HG03039 (cell line): ENCODE measurements around the gene PKN3.

ENCODE experiments used
- ATAC-seq: cut with Tn5 transposase; IDR thresholded peaks from one replicate; pipeline ENCODE4 v1.9.1; 2021; ENCODE audit warnings: mild to moderate bottlenecking, moderate library complexity; ENCODE audit not compliant: unreplicated experiment

PKN3 gene

DNA sequence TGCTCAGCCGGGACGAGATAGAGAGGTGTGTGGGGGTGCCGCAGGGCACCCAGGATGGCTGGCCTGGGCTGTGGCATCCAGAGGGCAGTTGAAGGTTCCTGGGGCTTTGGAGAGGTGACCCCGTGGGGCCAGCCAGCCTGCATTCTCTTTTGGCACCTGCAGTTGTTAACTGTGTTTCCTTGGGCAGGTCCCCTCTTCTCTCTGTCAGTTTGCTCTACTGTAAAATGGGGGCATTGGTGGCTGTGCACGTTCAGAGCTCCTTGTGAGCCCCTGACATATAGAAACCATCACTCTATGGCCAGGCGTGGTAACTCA lies 13.1 kb downstream of the PKN3 start:
- ATAC-seq = no peak

DNA sequence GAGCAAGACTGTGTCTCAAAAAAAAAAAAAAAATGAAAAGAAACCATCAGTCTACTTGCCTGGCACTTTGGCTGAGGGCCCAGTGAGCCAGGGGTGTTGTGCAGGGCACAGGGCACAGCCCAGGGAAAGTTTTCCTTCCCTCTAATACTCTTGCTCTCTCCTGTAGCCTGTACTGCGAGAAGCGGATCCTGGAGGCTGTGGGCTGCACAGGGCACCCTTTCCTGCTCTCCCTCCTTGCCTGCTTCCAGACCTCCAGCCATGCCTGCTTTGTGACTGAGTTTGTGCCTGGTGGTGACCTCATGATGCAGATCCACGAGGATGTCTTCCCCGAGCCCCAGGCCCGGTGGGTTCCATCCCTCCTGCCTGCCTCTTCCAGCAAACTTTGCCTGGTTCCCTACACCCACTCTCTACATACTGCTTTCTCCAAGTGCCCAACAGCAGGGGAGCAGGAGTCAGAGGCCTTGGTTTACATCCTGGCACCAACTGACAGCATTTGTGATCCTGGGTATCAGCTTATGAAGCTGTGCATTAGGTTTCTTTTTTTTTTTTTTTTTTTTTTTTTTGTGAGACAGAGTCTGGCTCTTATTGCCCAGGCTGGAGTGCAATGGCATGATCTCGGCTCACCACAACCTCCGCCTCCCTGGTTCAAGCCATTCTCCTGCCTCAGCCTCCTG lies 14.4 kb downstream of the PKN3 start:
- ATAC-seq = no peak

DNA sequence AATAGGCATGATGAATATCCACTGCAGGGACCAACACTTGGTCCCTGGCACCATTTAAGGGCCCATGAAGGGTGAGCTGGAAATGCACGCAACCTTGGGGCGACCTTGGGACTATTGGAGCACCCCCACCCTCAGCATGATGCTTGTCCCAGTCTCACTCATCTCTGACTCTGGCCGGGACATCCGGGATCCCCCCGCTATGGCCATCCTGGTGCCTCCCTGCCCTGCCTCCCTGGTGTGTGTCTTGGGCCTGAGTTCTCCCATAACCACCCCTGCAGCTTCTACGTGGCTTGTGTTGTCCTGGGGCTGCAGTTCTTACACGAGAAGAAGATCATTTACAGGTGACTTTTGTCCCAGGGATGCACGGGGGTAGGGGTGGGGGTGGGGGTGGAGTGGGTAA lies 15.7 kb downstream of the PKN3 start:
- ATAC-seq = no peak

DNA sequence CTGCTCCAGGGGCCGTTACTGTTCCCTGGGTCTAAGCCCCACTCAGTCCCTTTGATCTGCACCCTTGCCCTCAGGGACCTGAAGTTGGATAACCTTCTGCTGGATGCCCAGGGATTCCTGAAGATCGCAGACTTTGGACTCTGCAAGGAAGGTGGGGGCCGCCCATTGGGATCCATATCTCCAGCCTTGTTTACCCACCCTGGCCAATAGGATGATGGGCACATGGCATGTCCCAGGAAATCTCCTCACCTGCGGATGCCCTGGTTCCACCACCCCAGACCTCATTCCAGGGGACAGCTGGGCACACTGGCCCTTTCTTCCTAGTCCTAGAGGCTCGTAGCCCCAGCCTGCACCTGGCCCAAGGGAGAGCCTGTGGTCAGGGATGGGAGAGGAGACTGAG lies 16.2 kb downstream of the PKN3 start:
- no peak for ATAC-seq

DNA sequence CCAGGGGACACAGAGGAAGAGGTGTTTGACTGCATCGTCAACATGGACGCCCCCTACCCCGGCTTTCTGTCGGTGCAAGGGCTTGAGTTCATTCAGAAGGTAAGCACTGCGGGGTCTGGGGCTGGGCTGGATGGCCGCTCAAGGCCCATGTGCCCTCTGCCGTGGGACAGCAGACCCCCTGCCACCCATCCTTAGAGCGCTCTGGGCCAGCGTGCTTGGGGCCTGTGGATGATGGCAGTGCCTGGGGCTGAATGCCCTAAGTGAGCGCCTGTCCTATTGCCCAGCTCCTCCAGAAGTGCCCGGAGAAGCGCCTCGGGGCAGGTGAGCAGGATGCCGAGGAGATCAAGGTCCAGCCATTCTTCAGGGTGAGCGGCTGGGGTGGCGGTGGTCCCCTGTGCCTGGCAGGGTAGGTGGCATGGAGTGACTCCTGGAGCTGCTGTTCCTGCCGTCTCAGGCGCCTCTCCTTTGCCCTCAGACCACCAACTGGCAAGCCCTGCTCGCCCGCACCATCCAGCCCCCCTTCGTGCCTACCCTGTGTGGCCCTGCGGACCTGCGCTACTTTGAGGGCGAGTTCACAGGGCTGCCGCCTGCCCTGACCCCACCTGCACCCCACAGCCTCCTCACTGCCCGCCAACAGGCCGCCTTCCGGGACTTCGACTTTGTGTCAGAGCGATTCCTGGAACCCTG lies 17.8 kb downstream of the PKN3 start:
- no peak for ATAC-seq

DNA sequence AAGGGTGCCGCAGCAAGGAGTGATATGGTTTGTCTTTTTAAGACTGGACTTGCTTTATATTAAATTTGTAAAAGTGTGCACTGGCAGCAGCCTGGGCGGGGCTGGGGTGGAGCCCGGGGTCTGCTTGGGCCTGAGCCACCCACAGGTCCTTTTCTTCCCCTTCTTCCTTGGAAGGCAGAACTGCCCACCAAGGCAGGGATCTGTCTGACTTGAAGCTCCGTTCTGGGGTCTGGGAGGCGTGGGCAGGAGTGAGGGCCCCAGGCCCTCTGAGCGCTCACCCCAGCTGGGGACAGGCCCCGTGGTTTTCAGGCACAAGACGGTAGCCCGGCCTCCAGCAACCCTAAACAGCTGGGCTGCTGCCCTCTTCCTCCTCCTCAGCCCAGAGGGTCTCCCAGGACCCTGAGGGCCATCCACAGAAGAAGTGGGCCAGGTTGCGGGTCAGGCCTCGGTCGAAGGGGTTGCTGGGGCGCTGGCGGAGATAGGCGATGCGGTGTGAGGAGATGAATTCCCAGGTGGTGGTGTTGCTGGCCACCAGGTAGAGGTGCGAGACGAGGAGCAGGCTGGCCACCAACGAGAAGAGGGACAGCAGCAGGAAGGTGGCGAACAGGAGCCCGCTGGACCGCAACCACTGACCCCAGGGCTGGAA lies 18.7 kb downstream of the PKN3 start:
- ATAC-seq = no peak

DNA sequence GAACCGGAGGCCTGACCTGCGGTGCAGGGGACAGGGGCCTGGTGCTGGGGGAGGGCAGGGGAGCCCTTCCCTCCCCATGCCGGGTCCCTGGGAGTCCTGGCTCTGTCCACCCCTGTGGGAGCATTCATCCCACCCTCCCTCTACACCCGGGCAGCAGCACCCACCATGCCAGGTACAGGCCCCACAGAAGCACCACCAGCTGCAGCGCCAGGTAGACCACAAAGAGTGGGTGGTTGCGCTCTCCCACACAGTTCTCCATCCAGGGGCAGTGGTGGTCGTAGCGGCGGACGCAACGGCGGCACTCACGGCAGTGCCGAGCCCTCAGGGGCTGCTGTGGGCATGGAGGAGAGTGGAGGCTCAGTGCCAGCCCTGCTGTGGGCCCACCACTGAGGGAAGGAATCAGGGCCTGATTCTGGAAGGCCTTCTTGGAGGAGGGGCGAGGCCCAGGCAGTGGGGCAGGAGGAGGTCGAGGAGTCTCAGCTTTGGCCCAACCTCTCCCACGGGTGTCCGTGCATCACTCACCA lies 19.2 kb downstream of the PKN3 start:
- no peak for ATAC-seq

DNA sequence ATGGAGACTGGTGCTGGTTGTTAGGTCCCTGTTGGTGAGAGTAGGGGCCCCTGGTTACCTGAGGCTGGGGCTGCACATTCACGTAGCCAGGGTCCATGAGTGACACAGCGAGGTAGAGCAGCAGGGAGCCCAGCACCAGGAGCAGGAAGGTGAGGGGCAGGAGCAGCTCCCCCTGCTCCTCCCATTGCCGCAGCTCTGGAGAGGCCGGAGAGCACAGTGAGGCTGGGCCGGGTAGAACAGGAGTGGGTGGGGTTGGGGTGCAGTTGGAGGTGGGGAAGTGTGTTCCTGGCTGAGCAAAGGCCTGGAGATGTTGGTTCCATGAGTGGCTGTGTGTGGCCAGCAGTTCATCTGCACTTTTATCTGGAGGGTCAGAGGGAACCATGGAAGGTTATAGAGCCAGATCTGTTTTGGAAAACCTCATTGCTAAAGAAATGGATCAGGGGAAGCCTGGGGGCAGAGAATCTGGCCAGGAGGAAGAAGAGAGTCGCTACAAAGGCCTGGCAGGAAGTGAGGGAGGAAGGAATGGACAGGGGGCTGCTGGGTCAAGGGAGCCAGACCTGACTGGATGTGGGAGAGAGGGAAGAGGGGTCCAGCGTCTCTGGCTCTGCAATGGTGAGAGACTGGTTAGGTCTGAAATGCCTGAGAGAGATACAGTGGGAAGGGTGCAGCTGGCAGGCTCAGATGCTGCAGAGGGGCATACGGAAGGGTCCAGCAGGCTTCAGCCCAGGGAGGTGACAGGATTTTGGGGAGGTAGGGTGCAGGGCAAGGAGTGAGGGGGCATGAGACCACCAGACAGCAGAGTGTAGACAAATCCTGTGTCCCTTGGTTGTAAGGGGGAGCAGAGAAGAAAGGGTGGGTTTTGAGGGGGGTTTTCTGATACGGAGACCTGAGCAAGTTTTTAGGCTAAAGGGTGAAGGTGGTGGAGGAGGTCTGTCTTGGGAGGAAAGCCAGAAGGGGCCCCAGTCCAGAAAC lies 20.4 kb downstream of the PKN3 start:
- no peak for ATAC-seq

DNA sequence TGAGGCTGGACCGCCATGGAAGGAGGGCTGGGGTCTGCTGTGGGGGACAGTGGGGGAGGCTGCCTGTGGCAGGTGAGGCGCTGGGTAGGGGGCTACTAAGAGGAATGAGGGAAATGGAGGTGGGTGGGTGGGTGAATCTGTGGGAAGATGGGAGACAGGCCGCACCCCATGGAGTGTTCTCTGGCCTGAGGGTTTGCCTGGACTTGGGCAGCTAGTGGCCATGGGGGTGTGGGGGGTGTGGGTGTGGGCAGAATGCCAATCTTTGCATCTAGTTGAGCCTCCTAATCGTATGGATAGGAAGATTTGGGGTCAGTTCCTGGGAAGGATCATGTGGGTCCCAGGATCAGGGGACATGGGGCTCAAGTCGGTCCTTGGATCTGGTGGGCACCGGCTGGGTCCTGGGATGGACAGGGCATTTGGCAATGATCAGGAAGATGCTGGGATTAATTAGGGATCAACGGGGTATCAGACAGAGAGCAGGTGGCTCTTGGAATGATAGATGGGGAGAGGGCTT lies 21.1 kb downstream of the PKN3 start:
- ATAC-seq = no peak

DNA sequence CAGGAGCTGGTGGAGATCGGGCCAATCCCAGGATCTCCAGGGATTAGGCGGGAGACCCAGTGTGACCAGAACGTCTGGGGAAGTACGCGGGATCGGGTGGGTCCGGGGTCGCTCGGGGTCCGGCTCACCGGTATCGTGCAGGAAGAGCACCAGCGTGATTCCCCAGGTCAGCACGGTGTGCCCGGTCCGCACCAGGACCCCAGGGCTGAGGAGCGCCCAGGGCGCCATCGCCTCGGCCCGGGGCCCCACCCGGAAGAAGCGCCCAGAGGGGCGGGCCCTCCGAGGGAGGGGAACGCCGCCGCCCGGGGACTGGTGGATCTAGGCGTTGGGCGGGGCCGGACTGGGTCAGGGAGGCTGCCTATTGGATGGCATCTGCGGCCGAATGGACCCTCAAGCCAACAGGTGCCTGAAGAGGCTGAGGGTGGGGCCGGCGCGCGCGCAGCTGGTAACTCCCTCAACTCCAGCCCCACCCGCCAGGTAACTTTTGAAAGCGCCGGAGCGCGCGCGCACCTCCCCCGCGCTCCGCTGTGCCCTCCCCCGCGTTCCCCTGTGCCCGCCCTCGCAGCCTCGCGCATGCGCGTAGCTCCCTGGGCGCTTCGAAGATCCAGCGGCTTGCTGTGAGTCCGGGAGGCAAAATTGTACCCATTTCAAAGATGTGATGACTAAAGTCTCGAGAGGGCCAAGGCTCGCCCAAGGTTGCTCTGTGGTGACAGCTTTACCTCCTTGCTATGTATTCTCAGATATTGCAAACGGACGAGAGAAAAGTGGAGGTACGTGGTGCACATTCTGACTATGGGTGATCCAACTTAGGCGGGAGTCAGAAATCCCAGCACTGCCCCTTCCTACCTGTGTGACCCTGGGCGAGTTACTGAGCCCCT lies 21.8 kb downstream of the PKN3 start, which contains the start of gene ZDHHC12:
TSS of gene ZDHHC12 (minus strand) at position 262 of the 878 bp plus-strand sequence. CDS start at position 228, 34 bp downstream.
- peak; percentile 94 for ATAC-seq

DNA sequence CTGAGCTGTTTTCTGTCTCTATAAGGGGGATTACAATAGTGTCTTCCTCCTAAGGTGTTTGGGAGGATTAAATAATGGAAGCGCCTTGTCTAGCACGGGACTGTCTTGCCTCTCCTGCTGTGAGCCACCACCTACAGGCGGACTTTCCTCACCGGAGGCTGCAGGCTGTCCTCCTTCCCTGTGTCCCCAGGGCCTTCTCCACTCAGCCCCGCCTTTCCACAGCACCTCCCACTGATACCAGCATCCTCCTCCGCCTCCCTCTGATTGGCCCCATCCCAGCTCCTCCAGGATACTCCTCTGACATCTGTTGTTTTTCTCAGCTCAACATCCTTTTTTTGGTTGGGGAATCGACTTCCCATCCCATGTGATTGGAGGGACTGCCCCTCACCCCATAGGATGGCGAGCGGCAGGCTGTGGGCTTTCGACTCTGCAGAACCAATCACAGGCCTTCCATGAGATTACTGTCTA lies 22.5 kb downstream of the PKN3 start:
- no peak for ATAC-seq

DNA sequence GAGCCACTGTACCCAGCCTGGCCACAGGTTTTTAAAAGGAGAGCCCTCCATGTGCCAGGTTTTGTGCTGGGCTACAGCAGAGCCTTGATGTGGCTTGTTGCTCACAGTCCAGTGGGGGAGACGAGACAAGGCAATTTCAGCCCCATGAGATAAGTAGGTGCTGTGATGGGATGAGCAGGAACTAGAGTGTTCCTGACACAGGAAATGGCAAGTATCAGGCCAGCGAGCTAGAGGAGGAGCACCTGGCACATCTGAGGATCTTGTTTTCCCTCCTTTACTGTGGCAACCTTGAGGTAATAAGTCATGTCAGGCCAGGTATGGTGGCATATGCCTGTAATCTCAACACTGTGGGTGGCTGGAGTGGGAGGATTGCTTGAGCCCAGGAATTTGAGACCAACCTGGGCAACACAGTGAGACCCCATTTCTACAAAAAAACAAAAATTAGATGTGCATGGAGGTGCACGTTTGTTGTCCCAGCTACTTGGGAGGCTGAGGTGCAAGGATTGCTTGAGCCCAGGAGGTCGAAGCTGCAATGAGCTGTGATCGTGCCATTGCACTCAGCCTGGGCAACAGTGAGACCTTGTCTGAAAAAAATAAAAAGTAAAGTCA lies 25.4 kb downstream of the PKN3 start:
- ATAC-seq = no peak

DNA sequence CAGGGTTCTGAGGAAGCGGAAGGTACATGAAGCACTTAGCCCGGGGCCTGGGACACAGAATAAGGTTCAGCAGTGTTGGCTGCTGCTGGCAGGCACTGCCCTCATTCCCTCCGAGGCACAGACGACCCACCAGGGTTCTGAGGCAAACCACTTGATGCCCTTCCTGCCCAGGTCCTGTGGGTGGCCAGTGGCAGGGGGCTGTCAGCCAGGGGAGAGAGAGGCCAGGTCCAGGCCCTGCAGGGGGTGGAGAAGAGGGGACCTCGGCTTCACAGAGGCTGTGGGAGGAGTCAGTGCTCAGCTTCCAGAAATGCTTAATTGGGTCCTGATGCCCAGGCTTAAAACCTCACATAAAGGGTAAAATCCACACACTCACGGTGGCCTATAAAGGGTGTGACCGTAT lies 26.0 kb downstream of the PKN3 start:
- no peak for ATAC-seq

DNA sequence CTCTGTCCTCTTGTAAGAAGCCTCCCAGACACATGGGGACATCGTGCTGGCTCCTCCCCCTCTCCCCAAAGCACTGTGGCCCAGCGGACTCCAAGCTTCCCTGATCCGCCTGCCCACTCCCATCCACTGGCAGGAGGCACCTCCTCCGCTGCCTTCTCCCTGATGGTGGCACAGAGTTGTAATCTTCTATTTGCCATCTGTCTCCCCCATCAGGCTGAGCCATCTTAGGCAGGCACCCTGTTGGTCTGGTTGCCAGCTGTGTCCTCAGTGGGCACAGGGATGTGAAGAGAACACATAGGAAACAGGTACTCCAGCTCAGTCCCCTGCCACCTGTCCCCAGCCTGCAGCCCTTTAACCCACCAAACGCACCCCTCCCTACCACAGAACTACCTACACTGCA lies 27.0 kb downstream of the PKN3 start:
- ATAC-seq = no peak

DNA sequence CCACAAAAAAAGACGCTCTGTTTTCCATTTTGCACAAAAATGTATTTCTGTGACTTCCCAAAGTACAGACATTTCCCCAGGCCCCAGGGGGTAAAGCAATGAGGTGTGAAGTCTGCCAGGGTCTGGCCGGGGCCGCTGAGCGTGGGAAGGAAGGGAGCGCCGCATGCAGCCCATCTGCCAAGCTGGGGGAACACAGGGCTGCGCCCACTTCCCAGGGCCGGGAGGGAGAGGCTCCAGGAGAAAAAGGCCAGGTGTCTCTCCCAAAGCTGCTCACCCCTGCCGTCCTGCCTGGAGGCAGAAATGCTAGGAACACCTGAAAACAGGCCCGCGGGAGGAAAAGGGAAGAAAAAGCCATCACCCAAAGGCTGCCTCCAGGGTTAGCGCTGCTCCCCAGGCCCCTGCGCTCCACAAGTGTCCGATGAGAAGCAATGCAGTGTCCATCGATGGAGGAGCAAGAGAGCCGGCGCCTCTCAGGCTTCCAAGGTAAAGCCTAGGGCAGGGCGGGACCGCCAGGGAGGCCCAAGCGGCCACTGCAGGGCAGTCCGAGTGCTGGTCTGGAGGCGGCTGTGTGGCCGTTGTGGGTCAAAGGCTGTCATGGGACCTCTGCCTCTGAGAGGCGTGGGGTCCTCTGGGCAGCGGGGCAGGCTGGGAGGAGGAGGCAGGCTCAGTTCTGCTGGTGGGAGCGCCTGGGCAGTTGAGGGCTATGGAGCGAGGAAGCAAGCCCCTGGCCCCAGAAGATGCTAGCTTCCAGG lies 27.6 kb downstream of the PKN3 start:
- no peak for ATAC-seq

DNA sequence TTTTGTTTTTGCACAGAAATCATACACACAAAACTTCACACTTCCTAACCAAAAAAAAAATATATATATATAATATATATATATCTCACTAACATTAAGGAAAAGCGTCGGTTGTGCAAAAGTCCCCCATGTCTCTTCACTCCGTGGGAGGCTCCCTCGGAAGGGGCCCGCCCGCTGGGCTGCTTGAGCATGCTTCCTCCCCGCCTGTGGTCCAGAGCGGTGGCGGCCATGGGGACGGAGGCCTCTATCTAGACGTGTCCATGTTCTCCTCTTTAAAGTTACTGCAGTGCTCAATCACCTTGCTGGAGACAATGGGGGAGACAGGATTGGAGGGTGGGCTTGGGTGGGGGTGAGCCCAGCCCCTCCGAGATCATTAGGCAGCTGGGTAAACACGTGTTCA lies 28.8 kb downstream of the PKN3 start:
- no peak for ATAC-seq

DNA sequence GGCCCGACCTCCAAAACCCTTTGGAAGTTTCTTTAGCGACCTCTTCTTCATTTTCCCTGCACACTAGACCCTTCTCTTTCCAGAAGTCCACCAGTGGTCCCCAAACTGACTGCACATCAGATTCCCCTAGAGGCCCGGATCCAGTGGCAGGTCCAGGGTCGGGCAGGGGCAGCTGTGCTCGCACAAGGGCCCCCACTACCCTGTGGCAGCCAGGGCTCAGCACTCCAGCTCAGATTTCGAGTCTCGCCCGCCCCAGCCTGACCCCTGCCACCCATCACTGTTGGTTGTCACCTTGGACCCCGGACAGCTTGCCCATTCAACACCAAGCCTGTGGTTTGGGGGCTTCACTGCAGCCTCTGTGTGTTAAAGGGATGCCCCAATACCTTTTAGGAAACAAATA lies 29.4 kb downstream of the PKN3 start:
- no peak for ATAC-seq

DNA sequence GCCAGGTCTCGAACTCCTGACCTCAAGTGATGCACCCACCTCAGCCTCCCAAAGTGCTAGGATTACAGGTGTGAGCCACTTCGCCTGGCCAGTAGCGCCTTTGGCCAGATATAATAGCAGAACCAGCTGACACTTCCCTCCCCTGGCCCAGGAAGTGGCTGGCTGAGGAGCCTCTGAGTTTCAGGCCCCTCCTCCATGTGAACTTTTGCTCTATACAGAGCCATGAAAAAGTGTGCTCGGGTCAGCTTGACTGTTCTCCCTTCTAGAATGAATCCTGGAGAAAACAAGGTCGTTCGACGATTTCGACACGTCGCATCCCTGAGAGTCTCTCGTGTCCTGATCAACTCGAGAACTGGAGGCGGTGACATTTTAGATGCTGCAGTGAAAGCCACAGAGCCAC lies 30.3 kb downstream of the PKN3 start:
- ATAC-seq = no peak

DNA sequence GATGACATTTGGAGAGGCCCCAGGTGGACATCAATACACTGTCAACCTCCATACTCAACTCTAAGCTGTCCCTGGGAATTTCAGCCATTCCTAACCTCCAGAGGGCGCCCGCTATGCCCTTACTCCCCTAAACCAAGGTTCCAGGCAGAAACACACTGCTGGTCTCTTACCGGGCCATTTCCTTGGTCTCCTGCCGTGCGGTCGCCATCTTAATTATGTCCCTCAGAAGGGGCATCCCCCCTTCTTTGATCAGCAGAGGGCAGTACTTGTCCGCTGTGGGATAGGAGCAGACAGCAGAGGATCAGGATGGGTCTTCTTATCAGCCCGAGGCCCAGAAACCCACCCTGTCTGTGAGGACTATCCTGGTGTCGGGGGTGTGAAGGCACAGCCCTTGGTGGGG lies 31.0 kb downstream of the PKN3 start:
- ATAC-seq = no peak
